Measurements from ENCODE around the gene LUC7L3. TPM values are rescaled to one million over a fixed set of nuclear protein-coding genes. Genes with fewer than 3 reads are reported as not detected.
A peak's percentile ranks its signal among the peaks of the same experiment; 100 is the strongest.

Gene LUC7L3
- total and polyA plus RNA-seq, 8 donors = 63.4 to 1,211 (median 208) TPM

DNA sequence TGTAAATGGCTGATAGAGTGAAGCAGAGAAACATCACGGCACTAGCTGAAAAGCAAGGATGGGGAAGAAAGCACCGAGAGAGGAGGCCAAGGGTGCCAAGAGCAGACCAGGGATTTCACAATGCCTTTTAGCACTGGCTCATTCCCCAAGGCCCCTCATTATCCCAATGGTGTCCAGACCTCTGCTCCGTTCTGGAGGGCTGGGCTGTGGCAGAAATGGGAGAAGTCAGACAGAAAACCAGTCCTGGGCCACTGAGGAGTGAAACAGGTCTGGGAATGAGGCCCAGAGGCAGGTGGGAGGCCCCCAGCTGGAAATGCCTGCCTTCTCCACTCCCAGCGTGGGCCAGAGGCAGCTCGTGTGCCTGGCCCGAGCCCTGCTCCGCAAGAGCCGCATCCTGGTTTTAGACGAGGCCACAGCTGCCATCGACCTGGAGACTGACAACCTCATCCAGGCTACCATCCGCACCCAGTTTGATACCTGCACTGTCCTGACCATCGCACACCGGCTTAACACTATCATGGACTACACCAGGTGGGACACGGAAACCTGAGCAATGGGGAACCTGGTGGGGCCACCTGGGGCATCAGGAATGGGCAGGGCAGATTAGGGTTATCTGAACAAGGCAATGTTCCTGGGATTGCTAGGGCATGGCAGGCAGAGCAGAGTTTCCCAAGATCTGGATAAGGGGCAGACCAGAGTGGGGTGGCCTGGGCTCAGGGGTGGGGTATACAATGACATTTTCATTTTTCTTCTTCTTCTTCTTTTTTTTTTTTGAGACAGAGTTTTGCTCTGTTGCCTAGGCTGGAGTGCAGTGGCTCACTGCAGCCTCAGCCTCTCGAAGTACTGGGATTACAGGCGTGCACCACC, 32.0 kb upstream of the LUC7L3 start:
- no peak overlapping the region for H3K4me3 ChIP-seq
- intact Hi-C loops (cut with DNase I; ENCODE audit: low total_unique reads) = no loop called here

GRCh38 chr17:50688245-50688644, 31.2 kb upstream of the LUC7L3 start:
- Histone ChIP-seq H3K9me3 (no peaks in the 10 kb centered on the region), H3K4me1 (peaks cover 82 to 100% (median 90%) of the 10 kb centered on the region in 4 donors), H3K27me3 (no peaks in the 10 kb centered on the region), H3K27ac (peak overlapping the region in 4 of 5 donors; percentile 85 to 95 (median 88)), H3K36me3 (peaks cover 0 to 7% (median 6%) of the 10 kb centered on the region in 4 donors), H3K4me3 (no peak overlapping the region)
- TF ChIP-seq, protein P1, sequence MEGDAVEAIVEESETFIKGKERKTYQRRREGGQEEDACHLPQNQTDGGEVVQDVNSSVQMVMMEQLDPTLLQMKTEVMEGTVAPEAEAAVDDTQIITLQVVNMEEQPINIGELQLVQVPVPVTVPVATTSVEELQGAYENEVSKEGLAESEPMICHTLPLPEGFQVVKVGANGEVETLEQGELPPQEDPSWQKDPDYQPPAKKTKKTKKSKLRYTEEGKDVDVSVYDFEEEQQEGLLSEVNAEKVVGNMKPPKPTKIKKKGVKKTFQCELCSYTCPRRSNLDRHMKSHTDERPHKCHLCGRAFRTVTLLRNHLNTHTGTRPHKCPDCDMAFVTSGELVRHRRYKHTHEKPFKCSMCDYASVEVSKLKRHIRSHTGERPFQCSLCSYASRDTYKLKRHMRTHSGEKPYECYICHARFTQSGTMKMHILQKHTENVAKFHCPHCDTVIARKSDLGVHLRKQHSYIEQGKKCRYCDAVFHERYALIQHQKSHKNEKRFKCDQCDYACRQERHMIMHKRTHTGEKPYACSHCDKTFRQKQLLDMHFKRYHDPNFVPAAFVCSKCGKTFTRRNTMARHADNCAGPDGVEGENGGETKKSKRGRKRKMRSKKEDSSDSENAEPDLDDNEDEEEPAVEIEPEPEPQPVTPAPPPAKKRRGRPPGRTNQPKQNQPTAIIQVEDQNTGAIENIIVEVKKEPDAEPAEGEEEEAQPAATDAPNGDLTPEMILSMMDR (IDR thresholded peaks at IDR 0.05) = no peak
- no peak for TF ChIP-seq EP300 (IDR thresholded peaks at IDR 0.05)
- TF ChIP-seq POLR2AphosphoS5 (IDR thresholded peaks at IDR 0.05) = no peak
- no peak for TF ChIP-seq POLR2A (IDR thresholded peaks at IDR 0.05)
- no peak for DNase-seq
- intact Hi-C loops (cut with DNase I; ENCODE audit: low total_unique reads) = no loop called here
- 92 to 100% (median 96%) methylated on average over 3 of the region's 3 CpGs for WGBS, 5 donors

More for the DNA sequence above, 32.0 kb upstream of the LUC7L3 start:
- Histone ChIP-seq H3K4me1 (peaks cover 75 to 95% (median 84%) of the 10 kb centered on the region in 4 donors), H3K9me3 (no peaks in the 10 kb centered on the region), H3K27me3 (no peaks in the 10 kb centered on the region), H3K27ac (peak overlapping the region; percentile 78 to 95 (median 86)), H3K36me3 (peaks cover 0 to 5% (median 0%) of the 10 kb centered on the region in 4 donors)
- TF ChIP-seq POLR2A (IDR thresholded peaks at IDR 0.05) (no peak), EP300 (IDR thresholded peaks at IDR 0.05) (no peak), POLR2AphosphoS5 (IDR thresholded peaks at IDR 0.05) (no peak)
- TF ChIP-seq, protein P1 (IDR thresholded peaks at IDR 0.05) = no peak
- DNase-seq = peak in 1 of 2 donors; percentile 45
- 71 to 81% (median 76%) methylated on average over 15 to 16 of the region's 16 CpGs for WGBS, 5 donors

GRCh38 chr17:50689251-50689650, 30.2 kb upstream of the LUC7L3 start:
- peak in 1 of 2 donors; percentile 58 for DNase-seq
- Histone ChIP-seq H3K27ac (peak overlapping the region; percentile 79 to 95 (median 86)), H3K4me3 (no peak overlapping the region), H3K36me3 (peaks cover 0 to 15% (median 12%) of the 10 kb centered on the region in 4 donors), H3K9me3 (no peaks in the 10 kb centered on the region), H3K4me1 (peaks cover 88 to 99% (median 93%) of the 10 kb centered on the region in 4 donors), H3K27me3 (no peaks in the 10 kb centered on the region)
- TF ChIP-seq POLR2A (IDR thresholded peaks at IDR 0.05) (no peak), EP300 (IDR thresholded peaks at IDR 0.05) (no peak), POLR2AphosphoS5 (IDR thresholded peaks at IDR 0.05) (no peak)
- TF ChIP-seq, protein P1 (IDR thresholded peaks at IDR 0.05) = no peak
- WGBS, 5 donors = 33 to 50% (median 39%) methylated on average over 4 of the region's 4 CpGs
- intact Hi-C loops (cut with DNase I; ENCODE audit: low total_unique reads) = no loop called here

DNA sequence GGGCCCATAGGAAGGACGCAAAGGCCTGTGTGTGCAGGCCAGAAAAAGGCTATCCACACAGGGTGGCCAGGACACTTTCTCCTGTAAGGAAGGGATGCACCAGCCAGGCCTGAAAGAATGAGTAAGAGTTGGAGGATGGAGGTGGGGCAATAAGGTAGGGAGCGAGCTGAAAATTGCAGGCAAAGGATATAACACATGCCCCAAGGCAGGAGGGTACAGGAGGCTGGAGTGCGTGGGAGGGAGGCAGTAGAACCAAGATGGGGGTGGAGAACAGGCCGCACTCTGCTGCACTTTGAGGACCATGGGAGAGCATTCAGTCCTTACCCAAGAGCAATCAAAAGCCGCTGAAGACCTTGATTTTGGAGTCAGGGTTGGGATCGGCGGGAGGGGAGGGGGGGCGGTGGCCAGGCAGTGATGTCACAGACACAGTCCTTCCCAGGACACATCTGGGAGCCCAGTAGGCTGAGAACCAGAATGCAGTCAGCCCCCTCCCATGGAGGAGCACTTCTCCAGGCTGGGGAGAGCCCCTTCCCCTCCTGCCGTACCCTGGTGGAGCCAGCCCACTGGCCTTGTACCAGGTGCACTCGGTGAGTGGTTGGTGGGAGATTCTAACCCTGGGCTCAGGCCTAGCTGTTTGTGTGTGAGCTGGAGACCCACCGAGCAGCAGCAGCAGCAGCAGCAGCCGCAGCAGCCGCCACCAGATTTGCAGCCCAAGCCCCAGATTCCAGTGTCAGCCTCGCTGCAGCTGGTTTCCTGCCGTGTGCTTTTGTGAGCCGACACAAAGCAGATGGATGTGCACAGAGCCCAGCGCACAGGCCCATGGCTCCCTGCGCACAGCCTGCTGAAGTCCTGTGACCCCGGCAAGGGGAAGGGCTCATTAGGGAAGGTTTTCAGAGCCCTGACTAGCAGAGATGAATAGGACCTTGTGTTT, 29.2 kb upstream of the LUC7L3 start:
- intact Hi-C loops (cut with DNase I; ENCODE audit: low total_unique reads) = no loop called here
- peaks cover 0 to 23% (median 17%) of the 10 kb centered on the region in 4 donors for H3K36me3 ChIP-seq
- DNase-seq = peak in 1 of 2 donors; percentile 82
- H3K4me3 ChIP-seq = no peak overlapping the region
- H3K27ac ChIP-seq = peak overlapping the region; percentile 79 to 95 (median 86)
- TF ChIP-seq POLR2A (IDR thresholded peaks at IDR 0.05) (no peak), POLR2AphosphoS5 (IDR thresholded peaks at IDR 0.05) (peak in 1 of 3 donors; percentile 50), EP300 (IDR thresholded peaks at IDR 0.05) (no peak)
- TF ChIP-seq, protein P1 (IDR thresholded peaks at IDR 0.05) = no peak
- no peaks in the 10 kb centered on the region for H3K27me3 ChIP-seq
- no peaks in the 10 kb centered on the region for H3K9me3 ChIP-seq
- WGBS, 5 donors = 48 to 59% (median 51%) methylated on average over 18 to 19 of the region's 19 CpGs
- H3K4me1 ChIP-seq = peaks cover 81 to 99% (median 93%) of the 10 kb centered on the region in 4 donors

Measured in stomach (tissue), 9 donors.